ENCODE measurements around the gene EXTL1.

The EXTL1 gene

DNA sequence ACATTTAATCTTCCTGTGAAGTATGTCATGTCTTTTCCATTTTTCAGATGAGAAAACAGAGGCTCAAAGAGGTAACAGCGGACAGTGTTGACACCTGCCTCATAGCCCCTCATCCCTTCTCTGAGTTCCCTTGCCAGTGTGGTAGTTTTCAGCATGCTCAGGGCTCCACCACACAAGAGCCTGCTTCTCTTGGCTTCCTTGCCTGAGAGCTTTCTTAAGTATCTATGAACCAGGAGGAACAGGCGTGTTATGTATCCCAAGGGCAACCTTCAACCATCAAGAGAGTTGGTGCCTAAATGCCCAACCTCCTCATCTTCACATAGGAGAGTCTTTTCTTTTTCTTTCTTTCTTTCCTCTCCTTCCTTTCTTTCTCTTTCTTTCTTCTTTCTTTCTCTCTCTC lies 17.8 kb upstream of the EXTL1 start:
- no peak for TF ChIP-seq EP300 (IDR thresholded peaks at IDR 0.05; ENCODE audit: borderline replicate concordance)
- TF ChIP-seq, protein P1, sequence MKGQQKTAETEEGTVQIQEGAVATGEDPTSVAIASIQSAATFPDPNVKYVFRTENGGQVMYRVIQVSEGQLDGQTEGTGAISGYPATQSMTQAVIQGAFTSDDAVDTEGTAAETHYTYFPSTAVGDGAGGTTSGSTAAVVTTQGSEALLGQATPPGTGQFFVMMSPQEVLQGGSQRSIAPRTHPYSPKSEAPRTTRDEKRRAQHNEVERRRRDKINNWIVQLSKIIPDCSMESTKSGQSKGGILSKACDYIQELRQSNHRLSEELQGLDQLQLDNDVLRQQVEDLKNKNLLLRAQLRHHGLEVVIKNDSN (IDR thresholded peaks at IDR 0.05) = no peak
- no peak for TF ChIP-seq CEBPB (IDR thresholded peaks at IDR 0.05)
- no peak for TF ChIP-seq YY1 (IDR thresholded peaks at IDR 0.05; ENCODE audit: low read depth)
- TF ChIP-seq CREB1 (IDR thresholded peaks at IDR 0.05; ENCODE audit: low read depth) = no peak
- TF ChIP-seq ZBTB7A (IDR thresholded peaks at IDR 0.05; ENCODE audit: low read depth) = no peak
- no peak for TF ChIP-seq TEAD4 (IDR thresholded peaks at IDR 0.05)
- TF ChIP-seq TCF12 (IDR thresholded peaks at IDR 0.05; ENCODE audit: low read depth) = no peak
- no peak for TF ChIP-seq TAF1 (IDR thresholded peaks at IDR 0.05; ENCODE audit: low read depth)
- TF ChIP-seq, protein P2, sequence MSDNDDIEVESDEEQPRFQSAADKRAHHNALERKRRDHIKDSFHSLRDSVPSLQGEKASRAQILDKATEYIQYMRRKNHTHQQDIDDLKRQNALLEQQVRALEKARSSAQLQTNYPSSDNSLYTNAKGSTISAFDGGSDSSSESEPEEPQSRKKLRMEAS (IDR thresholded peaks at IDR 0.05) = no peak
- TF ChIP-seq, protein P3, sequence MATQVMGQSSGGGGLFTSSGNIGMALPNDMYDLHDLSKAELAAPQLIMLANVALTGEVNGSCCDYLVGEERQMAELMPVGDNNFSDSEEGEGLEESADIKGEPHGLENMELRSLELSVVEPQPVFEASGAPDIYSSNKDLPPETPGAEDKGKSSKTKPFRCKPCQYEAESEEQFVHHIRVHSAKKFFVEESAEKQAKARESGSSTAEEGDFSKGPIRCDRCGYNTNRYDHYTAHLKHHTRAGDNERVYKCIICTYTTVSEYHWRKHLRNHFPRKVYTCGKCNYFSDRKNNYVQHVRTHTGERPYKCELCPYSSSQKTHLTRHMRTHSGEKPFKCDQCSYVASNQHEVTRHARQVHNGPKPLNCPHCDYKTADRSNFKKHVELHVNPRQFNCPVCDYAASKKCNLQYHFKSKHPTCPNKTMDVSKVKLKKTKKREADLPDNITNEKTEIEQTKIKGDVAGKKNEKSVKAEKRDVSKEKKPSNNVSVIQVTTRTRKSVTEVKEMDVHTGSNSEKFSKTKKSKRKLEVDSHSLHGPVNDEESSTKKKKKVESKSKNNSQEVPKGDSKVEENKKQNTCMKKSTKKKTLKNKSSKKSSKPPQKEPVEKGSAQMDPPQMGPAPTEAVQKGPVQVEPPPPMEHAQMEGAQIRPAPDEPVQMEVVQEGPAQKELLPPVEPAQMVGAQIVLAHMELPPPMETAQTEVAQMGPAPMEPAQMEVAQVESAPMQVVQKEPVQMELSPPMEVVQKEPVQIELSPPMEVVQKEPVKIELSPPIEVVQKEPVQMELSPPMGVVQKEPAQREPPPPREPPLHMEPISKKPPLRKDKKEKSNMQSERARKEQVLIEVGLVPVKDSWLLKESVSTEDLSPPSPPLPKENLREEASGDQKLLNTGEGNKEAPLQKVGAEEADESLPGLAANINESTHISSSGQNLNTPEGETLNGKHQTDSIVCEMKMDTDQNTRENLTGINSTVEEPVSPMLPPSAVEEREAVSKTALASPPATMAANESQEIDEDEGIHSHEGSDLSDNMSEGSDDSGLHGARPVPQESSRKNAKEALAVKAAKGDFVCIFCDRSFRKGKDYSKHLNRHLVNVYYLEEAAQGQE (IDR thresholded peaks at IDR 0.05; ENCODE audit: low read depth) = no peak
- no peak for TF ChIP-seq FOXM1 (IDR thresholded peaks at IDR 0.05; ENCODE audit: borderline replicate concordance, low read depth)

DNA sequence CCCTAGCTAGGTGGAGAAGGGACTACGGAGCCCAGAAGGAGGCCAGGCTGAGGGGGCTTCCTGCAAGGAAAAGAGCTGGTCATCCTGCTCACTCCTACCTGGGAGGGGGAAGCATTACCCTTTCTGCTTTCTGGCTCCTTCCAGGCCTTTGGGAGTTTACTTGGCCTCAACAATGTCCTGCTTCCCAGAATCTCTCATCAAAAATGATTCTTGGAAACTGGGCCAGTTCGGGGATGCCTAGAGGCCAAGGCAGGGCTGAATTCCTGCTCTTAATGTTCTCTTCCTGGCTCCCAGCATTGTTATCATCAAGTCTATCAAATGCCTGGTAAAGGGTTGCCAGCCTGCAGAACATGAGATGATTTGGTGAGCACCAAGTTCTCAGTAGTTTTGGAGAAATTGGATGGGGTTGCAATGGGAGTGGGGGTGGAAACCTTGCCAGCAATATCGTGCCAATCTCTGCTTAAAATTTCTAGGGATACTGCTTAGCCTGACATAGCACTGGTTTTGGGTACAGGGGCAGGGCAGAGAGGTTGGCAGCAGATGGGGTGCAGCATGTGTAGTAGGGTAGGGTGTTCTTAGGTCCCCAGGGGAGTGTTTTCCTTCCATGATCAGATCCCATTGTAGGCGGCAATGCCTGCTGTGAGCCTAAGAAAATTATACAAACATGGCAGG lies 16.0 kb upstream of the EXTL1 start:
- TF ChIP-seq EP300 (IDR thresholded peaks at IDR 0.05; ENCODE audit: borderline replicate concordance) = no peak

DNA sequence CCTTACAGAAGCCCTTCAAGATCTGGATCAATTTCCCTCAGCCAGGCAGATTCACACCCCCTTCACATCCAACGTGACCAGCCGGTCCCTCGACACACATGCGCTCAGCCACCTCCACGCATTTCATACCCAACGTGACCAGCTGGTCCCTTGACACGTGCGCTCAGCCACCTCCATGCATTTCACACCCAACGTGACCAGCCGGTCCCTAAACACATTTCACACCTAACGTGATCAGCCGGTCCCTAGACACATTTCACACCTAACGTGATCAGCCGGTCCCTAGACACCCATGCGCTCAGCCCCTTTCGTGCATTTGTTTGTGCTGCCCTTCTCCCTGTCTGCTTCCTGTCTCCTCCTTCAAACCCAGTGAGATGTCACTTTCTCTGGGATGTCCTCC lies 14.9 kb upstream of the EXTL1 start:
- TF ChIP-seq FOXM1 (IDR thresholded peaks at IDR 0.05; ENCODE audit: borderline replicate concordance, low read depth) (no peak), YY1 (IDR thresholded peaks at IDR 0.05; ENCODE audit: low read depth) (no peak), EP300 (IDR thresholded peaks at IDR 0.05; ENCODE audit: borderline replicate concordance) (no peak), NFIC (IDR thresholded peaks at IDR 0.05) (no peak), TAF1 (IDR thresholded peaks at IDR 0.05; ENCODE audit: low read depth) (no peak), RAD21 (IDR thresholded peaks at IDR 0.05; ENCODE audit: low read depth) (no peak), EGR1 (IDR thresholded peaks at IDR 0.05) (no peak), ZBTB7A (IDR thresholded peaks at IDR 0.05; ENCODE audit: low read depth) (no peak), CREB1 (IDR thresholded peaks at IDR 0.05; ENCODE audit: low read depth) (no peak), CEBPB (IDR thresholded peaks at IDR 0.05) (no peak), TCF12 (IDR thresholded peaks at IDR 0.05; ENCODE audit: low read depth) (no peak), TEAD4 (IDR thresholded peaks at IDR 0.05) (no peak)
- TF ChIP-seq, protein P2 (IDR thresholded peaks at IDR 0.05) = no peak
- TF ChIP-seq, protein P1 (IDR thresholded peaks at IDR 0.05) = no peak
- TF ChIP-seq, protein P3 (IDR thresholded peaks at IDR 0.05; ENCODE audit: low read depth) = no peak

DNA sequence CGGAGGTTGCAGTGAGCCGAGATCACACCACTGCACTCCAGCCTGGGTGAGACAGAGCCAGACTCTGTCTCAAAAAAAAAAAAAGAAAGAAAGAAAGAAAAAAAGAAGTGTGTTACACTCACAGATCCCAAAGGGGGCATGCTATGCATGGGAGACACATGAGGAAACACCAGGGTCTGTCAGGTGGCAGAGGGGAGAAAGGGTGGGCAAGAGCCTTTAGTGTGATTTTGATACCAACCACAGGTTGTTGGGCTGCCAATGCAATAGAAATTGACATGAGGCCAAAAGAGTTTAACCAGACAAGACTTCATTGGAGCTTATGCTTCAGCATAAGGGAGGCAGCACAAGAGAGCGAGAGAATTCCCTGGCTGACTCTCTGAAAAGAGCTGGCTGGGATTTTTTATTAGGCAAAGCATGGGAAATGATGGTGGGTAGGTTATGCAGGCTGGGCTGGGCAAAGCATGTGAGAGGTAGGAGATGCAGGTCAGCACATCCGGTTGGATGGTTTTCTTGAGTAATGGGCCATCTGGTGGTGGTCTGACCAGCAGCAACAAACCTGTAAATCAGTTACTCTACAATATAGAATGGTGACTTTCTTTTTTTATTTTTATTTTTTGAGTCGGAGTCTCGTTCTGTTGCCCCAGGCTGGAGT lies 11.7 kb upstream of the EXTL1 start:
- TF ChIP-seq RAD21 (IDR thresholded peaks at IDR 0.05; ENCODE audit: low read depth) = peak; percentile 37
- TF ChIP-seq EP300 (IDR thresholded peaks at IDR 0.05; ENCODE audit: borderline replicate concordance) = no peak
- no peak for TF ChIP-seq NFIC (IDR thresholded peaks at IDR 0.05)
- TF ChIP-seq CREB1 (IDR thresholded peaks at IDR 0.05; ENCODE audit: low read depth) = no peak

DNA sequence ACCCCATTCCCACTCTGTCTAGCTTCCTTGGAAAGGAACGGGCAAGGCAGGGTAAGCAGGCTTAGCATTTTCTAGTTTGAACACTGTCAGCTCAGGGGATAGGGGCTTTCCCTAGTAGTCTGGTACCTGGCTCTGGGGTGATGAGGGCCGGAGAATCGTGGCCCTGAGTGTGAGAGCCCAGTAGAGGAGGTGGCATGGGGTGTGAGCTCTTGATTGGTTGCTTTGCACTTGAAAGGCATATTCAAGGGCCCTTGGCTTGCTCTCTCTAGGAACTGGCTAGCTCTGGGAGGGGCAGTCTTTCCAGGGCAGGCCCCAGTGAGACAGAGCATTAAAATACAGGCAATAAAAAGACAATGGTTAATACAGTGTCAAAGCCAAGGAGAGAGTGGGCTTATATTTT lies 10.8 kb upstream of the EXTL1 start:
- TF ChIP-seq NFIC (IDR thresholded peaks at IDR 0.05) (no peak), TAF1 (IDR thresholded peaks at IDR 0.05; ENCODE audit: low read depth) (no peak)
- TF ChIP-seq, protein P1 (IDR thresholded peaks at IDR 0.05) = no peak

DNA sequence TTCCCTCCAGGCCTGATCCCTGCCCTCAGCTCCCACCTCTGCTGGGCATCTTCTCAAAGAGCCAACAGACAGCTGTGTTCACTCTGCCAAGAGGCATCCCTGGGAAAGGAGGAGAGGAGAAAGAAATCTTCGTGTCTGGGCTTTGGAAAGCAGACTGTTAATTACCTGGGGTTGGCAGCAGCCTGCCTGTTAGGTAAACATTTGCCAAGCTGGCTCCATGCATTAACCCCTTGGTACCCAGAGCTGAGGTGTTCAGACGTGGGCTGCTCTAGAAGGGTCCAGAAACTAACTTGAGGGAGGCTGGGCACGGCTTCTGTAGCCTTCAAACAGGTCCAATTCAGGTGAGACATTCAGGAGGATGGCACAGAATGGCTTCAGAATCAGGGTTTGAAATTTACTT lies 8.7 kb upstream of the EXTL1 start:
- no peak for TF ChIP-seq CREB1 (IDR thresholded peaks at IDR 0.05; ENCODE audit: low read depth)
- no peak for TF ChIP-seq EP300 (IDR thresholded peaks at IDR 0.05; ENCODE audit: borderline replicate concordance)
- TF ChIP-seq TCF12 (IDR thresholded peaks at IDR 0.05; ENCODE audit: low read depth) = no peak
- no peak for TF ChIP-seq TEAD4 (IDR thresholded peaks at IDR 0.05)
- no peak for TF ChIP-seq ZBTB7A (IDR thresholded peaks at IDR 0.05; ENCODE audit: low read depth)
- TF ChIP-seq, protein P3 (IDR thresholded peaks at IDR 0.05; ENCODE audit: low read depth) = no peak
- TF ChIP-seq TAF1 (IDR thresholded peaks at IDR 0.05; ENCODE audit: low read depth) = no peak
- TF ChIP-seq, protein P2 (IDR thresholded peaks at IDR 0.05) = no peak
- no peak for TF ChIP-seq YY1 (IDR thresholded peaks at IDR 0.05; ENCODE audit: low read depth)
- no peak for TF ChIP-seq NFIC (IDR thresholded peaks at IDR 0.05)
- no peak for TF ChIP-seq RAD21 (IDR thresholded peaks at IDR 0.05; ENCODE audit: low read depth)
- TF ChIP-seq EGR1 (IDR thresholded peaks at IDR 0.05) = no peak
- TF ChIP-seq, protein P1 (IDR thresholded peaks at IDR 0.05) = no peak
- TF ChIP-seq FOXM1 (IDR thresholded peaks at IDR 0.05; ENCODE audit: borderline replicate concordance, low read depth) = no peak
- TF ChIP-seq CEBPB (IDR thresholded peaks at IDR 0.05) = no peak

Measured in Ishikawa (cell line).